Lung (tissue), 12 donors: ENCODE data around the gene TMC1. TPM values are rescaled to one million over a fixed set of nuclear protein-coding genes. Genes with fewer than 3 reads are reported as not detected.

Experiments used
- ATAC-seq: fragments of 200-7000 bp; cut with Tn5 transposase; one replicate; pipeline ENCODE4 v1.9.1; 2020; ENCODE audit warnings: moderate number of reproducible peaks; ENCODE audit not compliant: insufficient read depth, low FRiP score
- DNase-seq, 3 donors: peaks; one replicate each; pipeline ENCODE4 v3.0.0-alpha.2; 2013 to 2017
- H3K27ac ChIP-seq, 2 donors: one replicate each; pipeline ENCODE4 v1.5.1; 2013; ENCODE audit warnings: mild to moderate bottlenecking in 2 of 2, moderate library complexity in 2 of 2, control low read depth in 1 of 2, inconsistent platforms in 1 of 2, low read depth in 1 of 2, low read length in 1 of 2
- H3K27me3 ChIP-seq, 3 donors: one replicate each; pipeline ENCODE4 v1.5.1; 2013; ENCODE audit warnings: low read length in 2 of 3; ENCODE audit not compliant: control insufficient read depth in 3 of 3, insufficient read depth in 3 of 3
- H3K36me3 ChIP-seq, 4 donors: one replicate each; pipeline ENCODE4 v1.5.1; 2013; ENCODE audit warnings: low read length in 4 of 4, mild to moderate bottlenecking in 1 of 4, moderate library complexity in 1 of 4; ENCODE audit not compliant: control insufficient read depth in 4 of 4, insufficient read depth in 4 of 4
- H3K4me1 ChIP-seq, 5 donors: one replicate each; pipeline ENCODE4 v1.5.1; 2013; ENCODE audit warnings: low read length in 5 of 5, mild to moderate bottlenecking in 2 of 5, moderate library complexity in 1 of 5; ENCODE audit not compliant: control insufficient read depth in 5 of 5, insufficient read depth in 5 of 5
- H3K4me3 ChIP-seq: one replicate; pipeline ENCODE4 v1.5.1; 2013; ENCODE audit warnings: mild to moderate bottlenecking, control low read depth, moderate library complexity
- H3K9ac ChIP-seq, 2 donors: one replicate each; pipeline ENCODE4 v1.5.1; 2013; ENCODE audit warnings: low read length in 2 of 2, control low read depth in 1 of 2; ENCODE audit not compliant: insufficient read depth in 1 of 2
- H3K9me3 ChIP-seq, 4 donors: one replicate each; pipeline ENCODE4 v1.5.1; 2013; ENCODE audit warnings: low read length in 3 of 4, mild to moderate bottlenecking in 1 of 4, moderate library complexity in 1 of 4; ENCODE audit not compliant: control insufficient read depth in 4 of 4, insufficient read depth in 3 of 4
- WGBS, 2 donors: extraction: QIAGEN DNeasy Blood & Tissue Kit; methylation state at CpG; one replicate each; pipeline ENCODE4 v1.1.7; 2013; 5-methylcytosine and 5-hydroxymethylcytosine counted together
- polyA plus RNA-seq, 2 donors: library from polyadenylated mRNA; stranded (reverse); fragments of 200-250 nt; gene quantifications; one replicate each; pipeline ENCODE4 v1.2.1, GENCODE V29; 2013
- total RNA-seq, 2 donors: library from RNA; depleted of rRNA in 1 of 2; stranded (reverse); fragments of >200 nt in 1 of 2; gene quantifications; one replicate each; pipeline ENCODE4 v1.2.1, GENCODE V29; 2014 to 2021
- TF ChIP-seq, protein P1 (sequence below): IDR thresholded peaks from 2 replicates; pipeline ENCODE4 v1.5.1; 2012; ENCODE audit warnings: mild to moderate bottlenecking; ENCODE audit errors: control extremely low read depth, extremely low read depth
- donor health status: control.
- donor health status: control.
- donor health status: Bipolar disorder and iron deficiency.
- donor health status: healthy.
- donor health status: DM: yes; HTN: yes; CAD: no.

Gene TMC1
- total and polyA plus RNA-seq, 4 donors, result 0.10 to 0.82 (median 0.21) TPM; not detected in 1

DNA sequence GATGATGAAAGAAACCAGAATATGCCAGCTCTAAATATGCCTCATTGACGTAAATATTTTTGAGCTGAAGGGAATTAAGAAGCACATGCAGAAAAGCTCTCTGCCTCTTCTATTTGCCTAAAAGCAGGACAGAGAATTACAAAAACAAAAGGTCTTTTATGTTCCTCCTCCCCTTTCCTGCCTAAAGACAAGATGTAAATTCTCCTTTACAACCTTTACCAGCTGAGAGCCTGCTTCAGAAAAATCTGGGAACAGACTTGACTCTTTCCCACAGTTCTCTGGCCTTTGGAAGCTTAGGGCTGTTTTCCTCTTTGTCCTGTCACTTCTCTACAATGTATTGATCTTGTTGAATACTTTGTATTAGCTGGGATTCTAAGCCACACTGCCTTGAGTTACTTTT, 199.7 kb downstream of the TMC1 start:
- 80 to 86% methylated on average over 1 of the region's 1 CpG for WGBS, 2 donors
- no peak for DNase-seq
- Histone ChIP-seq H3K27ac (no peak overlapping the region), H3K4me1 (no peaks in the 10 kb centered on the region), H3K9ac (no peak overlapping the region), H3K4me3 (no peak overlapping the region), H3K36me3 (no peaks in the 10 kb centered on the region), H3K27me3 (no peaks in the 10 kb centered on the region), H3K9me3 (peaks cover 0 to 3% (median 0%) of the 10 kb centered on the region in 4 donors)
- TF ChIP-seq, protein P1, sequence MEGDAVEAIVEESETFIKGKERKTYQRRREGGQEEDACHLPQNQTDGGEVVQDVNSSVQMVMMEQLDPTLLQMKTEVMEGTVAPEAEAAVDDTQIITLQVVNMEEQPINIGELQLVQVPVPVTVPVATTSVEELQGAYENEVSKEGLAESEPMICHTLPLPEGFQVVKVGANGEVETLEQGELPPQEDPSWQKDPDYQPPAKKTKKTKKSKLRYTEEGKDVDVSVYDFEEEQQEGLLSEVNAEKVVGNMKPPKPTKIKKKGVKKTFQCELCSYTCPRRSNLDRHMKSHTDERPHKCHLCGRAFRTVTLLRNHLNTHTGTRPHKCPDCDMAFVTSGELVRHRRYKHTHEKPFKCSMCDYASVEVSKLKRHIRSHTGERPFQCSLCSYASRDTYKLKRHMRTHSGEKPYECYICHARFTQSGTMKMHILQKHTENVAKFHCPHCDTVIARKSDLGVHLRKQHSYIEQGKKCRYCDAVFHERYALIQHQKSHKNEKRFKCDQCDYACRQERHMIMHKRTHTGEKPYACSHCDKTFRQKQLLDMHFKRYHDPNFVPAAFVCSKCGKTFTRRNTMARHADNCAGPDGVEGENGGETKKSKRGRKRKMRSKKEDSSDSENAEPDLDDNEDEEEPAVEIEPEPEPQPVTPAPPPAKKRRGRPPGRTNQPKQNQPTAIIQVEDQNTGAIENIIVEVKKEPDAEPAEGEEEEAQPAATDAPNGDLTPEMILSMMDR, result no peak
- no peak for ATAC-seq

DNA sequence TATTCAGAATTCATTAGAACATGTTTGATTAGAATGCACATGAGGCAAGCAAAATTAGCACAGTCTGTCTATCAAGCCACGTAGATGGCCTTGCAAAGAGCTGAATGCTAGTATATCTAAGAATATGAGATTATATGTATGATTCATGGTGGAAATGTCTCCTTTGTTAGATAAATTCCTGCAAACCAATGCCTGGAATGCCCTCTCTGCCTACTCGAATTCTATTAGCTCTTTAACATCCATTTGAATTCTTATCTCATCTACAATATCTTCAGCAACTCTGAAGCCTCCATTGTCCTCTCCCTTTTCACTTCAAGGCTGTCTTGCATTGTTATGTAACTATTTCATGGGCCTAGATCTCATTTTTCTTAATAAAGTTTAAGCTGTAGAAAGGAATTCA, 205.5 kb downstream of the TMC1 start:
- Histone ChIP-seq H3K36me3 (no peaks in the 10 kb centered on the region), H3K4me1 (no peaks in the 10 kb centered on the region), H3K4me3 (no peak overlapping the region), H3K27me3 (no peaks in the 10 kb centered on the region), H3K27ac (no peak overlapping the region), H3K9ac (no peak overlapping the region), H3K9me3 (no peaks in the 10 kb centered on the region)
- ATAC-seq (no peak), DNase-seq (no peak)
- WGBS, 2 donors, result 52 to 55% methylated on average over 2 of the region's 2 CpGs
- TF ChIP-seq, protein P1, result no peak

DNA sequence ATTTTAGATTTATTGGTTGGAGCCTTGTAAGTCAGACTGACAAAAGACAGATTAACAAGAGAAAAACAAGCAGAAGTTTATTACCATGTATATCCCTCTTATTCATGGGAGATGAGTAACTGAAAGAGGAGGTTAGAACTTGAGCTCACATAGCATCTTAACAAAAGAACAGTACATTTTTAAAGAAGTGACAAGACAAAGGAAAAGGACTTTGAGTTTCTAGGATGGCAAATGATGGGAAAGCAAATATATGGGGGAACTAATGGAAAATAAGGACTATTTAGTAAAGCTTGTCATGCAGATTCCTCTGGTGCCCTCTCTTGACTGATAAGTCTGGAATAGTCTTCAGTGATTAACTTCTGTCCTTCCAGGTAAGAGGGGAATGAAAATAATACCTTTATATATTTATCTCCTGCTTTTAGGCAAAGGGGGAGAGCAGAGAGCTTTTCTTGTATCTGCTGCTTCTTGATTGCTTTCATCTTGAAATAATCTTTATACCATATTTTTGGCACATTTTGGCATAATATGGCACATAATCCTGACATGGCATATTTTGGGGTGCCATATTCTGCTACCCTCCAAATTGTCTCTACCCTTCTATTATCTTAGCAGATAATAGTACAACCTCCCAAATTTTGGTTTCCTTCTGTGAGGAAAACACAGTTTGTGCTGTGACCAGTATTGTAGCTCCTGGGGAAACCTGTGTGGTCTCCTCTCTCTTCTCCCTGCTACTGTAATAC, 206.8 kb downstream of the TMC1 start:
- H3K4me1 ChIP-seq, result no peaks in the 10 kb centered on the region
- no peaks in the 10 kb centered on the region for H3K9me3 ChIP-seq
- H3K36me3 ChIP-seq, result no peaks in the 10 kb centered on the region
- ATAC-seq, result no peak
- no peak overlapping the region for H3K9ac ChIP-seq
- TF ChIP-seq, protein P1, result no peak
- no peak overlapping the region for H3K27ac ChIP-seq
- no peak overlapping the region for H3K4me3 ChIP-seq
- no peak for DNase-seq
- no peaks in the 10 kb centered on the region for H3K27me3 ChIP-seq

DNA sequence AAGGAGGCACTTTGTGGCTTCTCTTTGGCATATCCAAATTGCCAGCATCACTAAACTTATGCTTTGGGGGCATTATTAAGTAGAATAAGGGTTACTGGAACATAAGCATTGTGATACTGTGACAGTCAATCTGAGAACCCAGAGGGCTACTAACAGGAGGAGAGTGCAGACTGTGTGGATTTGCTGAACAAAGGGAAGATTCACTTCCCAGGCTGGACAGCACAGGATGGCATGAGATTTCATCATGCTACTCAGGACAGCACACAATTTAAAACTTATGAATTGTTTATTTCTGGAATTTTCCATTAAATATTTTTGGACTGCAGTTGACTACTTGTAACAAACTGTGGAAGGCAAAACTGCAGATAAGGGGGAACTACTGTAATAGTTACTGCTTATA, 212.5 kb downstream of the TMC1 start:
- H3K27ac ChIP-seq, result no peak overlapping the region
- no peak for ATAC-seq
- H3K9ac ChIP-seq, result no peak overlapping the region
- no peaks in the 10 kb centered on the region for H3K27me3 ChIP-seq
- H3K36me3 ChIP-seq, result no peaks in the 10 kb centered on the region
- TF ChIP-seq, protein P1, result no peak
- no peaks in the 10 kb centered on the region for H3K4me1 ChIP-seq
- no peak for DNase-seq
- H3K4me3 ChIP-seq, result no peak overlapping the region
- H3K9me3 ChIP-seq, result no peaks in the 10 kb centered on the region
